GM23248 (cell line): ENCODE data around the gene ABR.

Experiments
- EZH2 ChIP-seq: fragments of 200-600 bp; sonication (generic); IDR thresholded peaks from 2 replicates; pipeline ENCODE4 v1.6.1; 2018; ENCODE audit warnings: antibody characterized with exemption, mild to moderate bottlenecking; ENCODE audit not compliant: insufficient read depth, poor library complexity, severe bottlenecking
- EZH2phosphoT487 ChIP-seq: fragments of 200-600 bp; sonication (generic); IDR thresholded peaks from 2 replicates; pipeline ENCODE4 v1.6.1; 2018; ENCODE audit warnings: antibody characterized with exemption, moderate library complexity, mild to moderate bottlenecking, low read depth; ENCODE audit not compliant: insufficient read depth

- TF ChIP-seq EZH2 (no peak), EZH2phosphoT487 (no peak)
These were observed 7.8 kb downstream of the ABR start for GRCh38 chr17:1171953-1172352.
